ENCODE results near the gene HIP1.

- TF ChIP-seq, protein P1, sequence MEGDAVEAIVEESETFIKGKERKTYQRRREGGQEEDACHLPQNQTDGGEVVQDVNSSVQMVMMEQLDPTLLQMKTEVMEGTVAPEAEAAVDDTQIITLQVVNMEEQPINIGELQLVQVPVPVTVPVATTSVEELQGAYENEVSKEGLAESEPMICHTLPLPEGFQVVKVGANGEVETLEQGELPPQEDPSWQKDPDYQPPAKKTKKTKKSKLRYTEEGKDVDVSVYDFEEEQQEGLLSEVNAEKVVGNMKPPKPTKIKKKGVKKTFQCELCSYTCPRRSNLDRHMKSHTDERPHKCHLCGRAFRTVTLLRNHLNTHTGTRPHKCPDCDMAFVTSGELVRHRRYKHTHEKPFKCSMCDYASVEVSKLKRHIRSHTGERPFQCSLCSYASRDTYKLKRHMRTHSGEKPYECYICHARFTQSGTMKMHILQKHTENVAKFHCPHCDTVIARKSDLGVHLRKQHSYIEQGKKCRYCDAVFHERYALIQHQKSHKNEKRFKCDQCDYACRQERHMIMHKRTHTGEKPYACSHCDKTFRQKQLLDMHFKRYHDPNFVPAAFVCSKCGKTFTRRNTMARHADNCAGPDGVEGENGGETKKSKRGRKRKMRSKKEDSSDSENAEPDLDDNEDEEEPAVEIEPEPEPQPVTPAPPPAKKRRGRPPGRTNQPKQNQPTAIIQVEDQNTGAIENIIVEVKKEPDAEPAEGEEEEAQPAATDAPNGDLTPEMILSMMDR (IDR thresholded peaks at IDR 0.05; ENCODE audit: low read depth, low read length, poor library complexity, severe bottlenecking), result no peak
- no peak for TF ChIP-seq EZH2phosphoT487 (IDR thresholded peaks at IDR 0.05; ENCODE audit: borderline replicate concordance, low read length)
Observed at GRCh38 chr7:75567948-75568595, 170.7 kb downstream of the HIP1 start.
